A673 (cell line): ENCODE data around the gene TEX55.

Experiments
- CTCF ChIP-seq: fragments of 300-800, 200-600 bp; sonication (generic); conservative IDR thresholded peaks from 2 replicates; pipeline ENCODE4 v1.5.1; 2017; ENCODE audit warnings: low read depth, mild to moderate bottlenecking, antibody characterized with exemption, low read length, moderate library complexity, mixed read lengths
- EZH2 ChIP-seq: fragments of 200-600 bp; sonication (generic); IDR thresholded peaks from 2 replicates; pipeline ENCODE4 v1.6.1; 2017; ENCODE audit warnings: borderline replicate concordance, low read depth, mild to moderate bottlenecking, mixed read lengths, antibody characterized with exemption, low read length; ENCODE audit not compliant: poor library complexity, severe bottlenecking

- TF ChIP-seq EZH2 (no peak), CTCF (no peak)
Measured at GRCh38 chr3:119098003-119098402, 48.0 kb upstream of the TEX55 start.
